Stimulated activated CD4-positive, alpha-beta T cell treated with anti-CD3 and anti-CD28 coated beads, Interleukin-15, amount 100 ng/mL, for 48 hours (primary cell): ENCODE data around the gene DLX4.

Experiments used
- DNase-seq, 2 donors: peaks; one replicate each; pipeline ENCODE4 v3.0.0-alpha.2; 2020; ENCODE audit warnings: low read depth in 2 of 2

DLX4 gene

DNA sequence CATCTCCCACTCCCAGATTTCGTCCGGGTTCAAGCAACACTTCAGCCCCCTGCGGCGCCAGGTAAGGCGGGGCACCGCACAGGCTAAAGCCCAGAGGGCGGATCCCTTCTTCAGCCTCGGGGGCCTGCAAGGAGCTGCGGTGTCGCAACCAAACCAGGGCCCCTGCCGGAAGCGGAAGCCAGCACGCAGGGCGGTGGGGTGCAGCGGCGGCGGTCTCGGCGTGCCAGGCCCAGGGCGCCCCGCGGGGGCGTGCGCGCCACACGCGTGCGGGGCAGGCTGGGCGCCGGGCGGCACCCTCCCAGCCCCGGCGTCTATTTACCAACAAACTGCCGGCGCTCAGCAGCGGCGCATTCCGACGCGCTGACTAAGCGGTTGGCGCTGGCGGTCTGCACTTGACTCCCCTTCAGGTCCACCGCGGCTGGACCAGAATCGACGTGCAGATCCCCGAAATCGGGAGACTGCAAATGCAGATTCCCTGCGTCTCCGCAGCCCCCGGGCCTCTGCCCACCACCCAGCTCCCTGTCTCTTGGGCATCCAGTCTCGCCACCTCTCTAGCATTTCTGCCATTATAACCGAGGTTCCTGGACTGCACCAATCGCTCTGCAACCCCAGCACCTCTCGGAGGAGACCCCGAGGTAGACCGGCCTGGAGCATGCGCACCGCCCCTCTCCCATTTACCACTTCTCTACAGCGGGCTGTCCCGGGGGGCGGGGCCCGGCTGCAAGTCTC lies 421 bp upstream of the DLX4 start:
- DNase-seq = peak; percentile 62

- DNase-seq = no peak
Measured at GRCh38 chr17:49969795-49970389, 902 bp downstream of the DLX4 start.

DNA sequence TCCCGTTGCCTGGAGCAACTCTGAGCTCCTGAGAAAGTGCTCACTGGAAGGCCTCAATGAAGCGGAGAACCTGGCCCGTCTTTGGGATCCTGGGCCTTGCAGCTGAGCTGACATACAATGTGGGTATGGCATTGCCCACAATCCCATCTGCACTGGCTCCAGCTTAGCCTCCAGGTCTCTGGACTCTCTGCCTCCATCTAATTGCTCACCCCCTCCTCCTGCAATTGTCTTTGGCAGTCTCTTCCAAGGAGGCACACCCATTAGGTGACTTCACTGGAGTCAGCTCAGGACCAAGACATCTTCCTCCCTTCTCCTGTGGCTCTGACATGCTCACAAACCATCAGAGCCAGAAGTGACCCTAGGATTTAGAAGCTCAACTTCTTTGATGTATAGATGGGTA lies 1.5 kb downstream of the DLX4 start:
- no peak for DNase-seq

- DNase-seq = no peak
Measured at GRCh38 chr17:49971199-49971847, 2.3 kb downstream of the DLX4 start.

DNA sequence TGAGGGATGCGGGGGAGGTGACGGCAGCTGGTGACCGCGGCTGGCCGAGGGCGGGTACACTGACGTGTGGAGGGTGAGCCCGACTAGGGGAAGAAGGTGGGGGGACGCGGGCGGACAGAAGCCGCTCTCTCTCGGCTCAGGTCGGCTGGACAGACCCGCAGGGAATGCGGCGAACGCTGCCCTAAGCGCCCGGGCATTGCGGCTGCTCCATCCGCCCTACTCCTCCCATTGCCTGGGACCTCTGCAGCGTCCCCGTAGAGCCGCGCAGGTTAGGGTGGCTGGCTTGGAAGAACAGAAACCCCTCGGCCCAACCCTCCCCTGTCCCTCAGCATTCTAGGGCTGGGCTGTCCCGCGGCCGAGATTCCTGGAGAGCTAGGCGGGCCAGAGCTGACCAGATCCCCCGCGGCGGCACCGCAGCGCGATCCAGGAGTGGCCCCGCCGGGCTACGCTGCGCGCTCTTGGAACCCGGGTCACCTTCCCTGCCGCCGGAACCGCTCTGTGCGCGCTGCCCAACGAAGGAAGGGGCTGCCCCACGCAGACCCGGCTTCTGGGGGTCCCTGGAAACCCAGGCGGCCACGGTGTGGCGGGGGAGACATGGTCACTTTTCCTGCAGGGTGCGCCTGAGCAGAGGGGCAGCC lies 3.0 kb downstream of the DLX4 start:
- DNase-seq = no peak

DNA sequence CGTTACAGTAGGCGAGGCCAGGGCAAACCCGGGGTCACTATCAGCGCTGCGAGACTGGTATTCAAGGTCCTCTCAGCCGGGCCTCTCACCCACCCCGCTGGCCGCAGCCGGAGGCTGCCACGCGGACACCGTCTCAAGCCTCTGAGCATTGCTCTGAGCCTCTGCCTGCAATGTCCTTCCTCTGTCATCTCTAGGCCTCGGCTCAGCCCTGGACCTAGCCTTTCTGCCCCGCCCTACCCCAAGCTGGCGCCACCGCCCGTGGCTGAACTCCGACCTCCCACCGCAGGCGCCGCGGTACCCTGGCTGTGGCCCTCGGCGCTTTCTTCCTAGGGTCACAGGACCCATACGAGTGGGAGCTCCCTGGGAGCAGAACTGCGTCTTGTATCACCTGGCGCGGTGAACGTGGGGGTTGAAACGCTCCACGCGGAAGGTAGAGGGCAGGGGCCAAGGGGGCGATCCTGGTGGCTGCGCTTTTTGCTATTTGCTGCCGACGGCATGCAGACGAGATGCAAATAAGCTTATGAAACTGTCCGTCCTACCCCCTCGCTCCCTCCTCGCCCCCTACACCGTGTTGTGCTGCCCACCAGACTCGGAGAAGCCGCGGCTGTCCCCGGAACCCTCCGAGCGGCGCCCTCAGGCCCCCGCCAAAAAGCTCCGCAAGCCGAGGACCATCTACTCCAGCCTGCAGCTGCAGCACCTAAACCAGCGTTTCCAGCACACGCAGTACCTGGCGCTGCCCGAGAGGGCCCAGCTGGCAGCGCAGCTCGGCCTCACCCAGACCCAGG lies 3.7 kb downstream of the DLX4 start:
- no peak for DNase-seq

DNA sequence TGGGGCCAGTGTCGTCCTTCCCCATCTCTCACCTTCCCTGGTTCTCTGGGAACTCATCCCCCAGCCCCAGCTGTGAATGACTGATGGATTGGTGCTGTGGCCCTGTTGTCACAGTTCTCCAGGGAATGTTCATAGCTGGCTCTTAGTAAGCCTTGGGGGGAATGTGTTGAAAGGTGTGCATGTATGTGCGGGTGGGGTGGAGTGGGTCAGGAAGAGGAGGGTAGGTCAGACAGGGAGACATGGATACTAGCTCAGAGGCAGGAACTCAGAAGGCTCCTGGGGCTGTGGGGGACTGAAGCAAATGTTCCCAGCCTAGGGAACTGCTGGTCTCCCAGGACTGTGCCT lies 4.3 kb downstream of the DLX4 start:
- DNase-seq = no peak

DNA sequence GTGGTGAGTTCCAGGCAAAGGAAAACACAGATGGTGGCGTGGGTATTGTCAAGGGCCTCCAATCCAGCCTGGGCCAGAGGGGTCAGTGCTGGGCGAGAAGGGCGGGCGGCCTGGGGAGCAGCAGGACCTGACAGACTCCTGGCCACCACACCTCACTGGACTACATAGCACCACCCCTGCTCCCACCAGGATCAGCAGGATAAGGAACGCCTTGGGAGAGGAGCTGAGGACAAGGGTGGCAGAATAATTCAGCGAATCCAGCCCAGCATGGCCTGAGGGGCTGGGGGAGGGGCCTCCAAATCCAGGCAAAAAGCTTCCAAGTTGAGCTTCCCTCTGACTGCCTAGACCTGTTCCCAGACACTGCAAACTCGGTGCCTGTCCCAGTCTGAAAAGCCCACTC lies 6.5 kb downstream of the DLX4 start:
- DNase-seq = no peak

DNA sequence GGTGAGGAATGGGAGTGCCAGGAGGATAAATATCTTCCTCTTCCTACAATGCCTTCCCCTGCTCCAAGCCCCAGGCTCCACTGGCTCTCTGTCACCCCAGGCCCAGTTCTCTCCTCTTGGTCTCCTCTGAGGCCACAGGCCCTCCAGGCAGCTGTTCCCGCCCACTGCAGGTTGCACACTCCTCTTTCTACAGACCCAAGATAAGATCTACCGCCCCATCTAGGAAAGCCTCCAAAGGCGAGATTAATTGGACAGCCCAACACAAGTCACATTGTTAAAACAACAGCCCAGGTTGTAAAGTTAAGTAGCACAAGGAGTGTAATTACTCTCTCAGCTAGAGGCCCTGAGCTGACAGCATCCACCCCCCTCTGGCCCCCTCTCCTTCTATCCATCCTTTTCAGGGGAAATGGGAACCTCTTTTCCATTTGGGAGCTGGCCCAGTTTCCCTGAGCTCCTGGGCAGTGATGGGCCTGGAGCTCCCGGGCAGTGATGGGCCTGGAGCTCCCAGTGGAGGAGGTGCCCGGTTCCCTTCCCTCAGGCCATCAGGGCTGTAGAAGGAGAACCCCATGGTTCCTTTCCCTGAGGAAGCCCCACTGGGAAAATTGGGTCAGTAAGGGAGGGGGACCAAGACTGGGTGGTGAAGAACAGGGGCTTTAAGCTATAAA lies 7.3 kb downstream of the DLX4 start:
- no peak for DNase-seq

- no peak for DNase-seq
Measured at GRCh38 chr17:49976828-49977202, 7.8 kb downstream of the DLX4 start.

DNA sequence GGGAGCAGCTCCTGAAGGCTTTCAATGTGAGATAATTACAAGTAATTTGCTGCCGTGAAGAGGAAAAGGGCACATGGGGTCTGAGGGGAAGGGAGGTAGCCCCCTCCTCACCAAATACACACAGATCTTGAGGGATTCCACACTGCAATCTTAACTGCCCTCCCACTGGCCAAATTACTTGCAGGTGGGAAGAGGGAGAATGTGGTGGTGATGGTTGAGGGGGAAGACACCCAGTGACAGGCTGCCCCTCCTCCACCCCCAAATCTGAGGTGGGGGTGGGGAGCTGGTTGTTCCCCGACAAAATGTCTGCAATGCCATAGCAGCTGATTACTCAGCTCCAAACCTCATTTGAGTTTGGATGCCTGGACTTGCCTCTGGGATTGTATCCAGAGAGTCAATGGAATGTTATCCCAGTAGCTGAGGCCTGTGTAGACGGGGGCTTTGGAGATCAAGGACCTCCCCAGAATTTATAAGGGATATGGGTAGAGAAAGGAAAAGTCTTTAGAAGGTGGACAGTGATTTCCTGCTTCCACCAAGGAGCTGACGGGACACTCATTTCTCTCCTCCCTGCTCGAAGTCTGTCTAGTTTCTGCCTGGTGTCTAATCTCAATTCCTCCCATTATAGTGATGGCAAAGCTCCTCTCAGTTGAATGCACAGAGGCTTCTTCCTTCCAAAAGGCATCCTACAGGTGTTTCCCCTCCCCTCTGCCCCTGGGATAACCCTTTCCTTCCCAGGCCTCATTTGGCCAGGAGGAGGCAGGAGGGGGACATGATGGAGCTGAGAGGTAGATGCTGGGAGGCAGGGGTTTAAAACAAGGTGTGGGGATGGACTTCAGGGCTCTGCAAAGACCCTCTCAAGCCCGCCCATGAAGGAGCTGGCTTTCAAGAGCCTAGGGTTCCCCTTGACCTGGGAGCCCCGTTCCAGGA lies 8.7 kb downstream of the DLX4 start:
- DNase-seq = no peak

DNA sequence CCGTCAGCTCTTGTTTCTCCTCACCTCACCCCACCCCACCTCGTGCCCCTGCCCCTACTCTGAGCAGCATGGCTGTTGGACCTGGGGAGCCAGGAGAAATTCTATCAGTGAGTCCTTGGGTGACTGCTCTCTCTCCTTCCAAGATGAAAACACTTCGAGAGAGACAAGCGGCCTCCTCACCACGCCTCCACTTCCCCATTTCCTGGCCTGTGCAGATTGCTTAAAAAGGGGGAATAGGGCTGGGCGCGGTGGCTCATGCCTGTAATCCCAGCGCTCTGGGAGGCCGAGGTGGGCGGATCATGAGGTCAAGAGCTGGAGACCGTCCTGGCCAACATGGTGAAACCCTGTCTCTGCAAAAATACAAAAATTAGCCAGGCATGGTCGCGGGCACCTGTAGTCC lies 9.5 kb downstream of the DLX4 start:
- DNase-seq = no peak

DNA sequence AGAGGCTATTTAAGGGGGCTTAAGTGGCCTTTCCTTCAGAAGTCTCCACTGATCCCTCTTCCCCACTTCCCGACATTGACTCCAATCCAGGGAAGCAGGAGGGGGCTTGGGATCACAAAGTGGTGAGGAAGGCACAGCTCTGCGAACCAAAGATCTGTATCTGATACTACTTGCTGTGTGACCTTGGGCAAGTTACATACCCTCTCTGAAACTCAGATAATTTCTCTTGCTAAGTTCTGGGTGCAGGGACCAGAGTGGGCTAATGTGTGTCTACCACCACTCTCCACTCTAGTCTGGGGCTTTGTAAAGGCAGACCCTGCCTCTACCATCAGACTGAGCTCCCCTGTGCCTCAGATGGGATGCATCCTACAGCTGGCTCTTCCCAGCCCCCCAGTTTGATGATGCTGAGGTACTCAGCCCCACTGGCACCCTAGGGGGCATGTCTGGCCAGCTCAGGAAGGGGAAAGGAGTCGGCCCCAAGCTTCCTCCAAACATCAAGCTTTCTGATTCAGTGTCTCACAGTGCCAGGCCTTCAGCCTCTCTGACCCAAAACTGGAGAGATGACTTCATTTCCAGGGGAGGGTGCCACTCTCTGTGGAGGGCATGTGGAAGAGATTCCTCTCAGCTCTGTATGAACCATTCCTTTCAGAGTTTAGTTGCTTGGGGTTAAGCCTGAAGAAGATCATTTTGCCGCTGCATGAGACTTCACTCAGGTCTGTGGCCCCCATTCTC lies 10.9 kb downstream of the DLX4 start:
- no peak for DNase-seq

DNA sequence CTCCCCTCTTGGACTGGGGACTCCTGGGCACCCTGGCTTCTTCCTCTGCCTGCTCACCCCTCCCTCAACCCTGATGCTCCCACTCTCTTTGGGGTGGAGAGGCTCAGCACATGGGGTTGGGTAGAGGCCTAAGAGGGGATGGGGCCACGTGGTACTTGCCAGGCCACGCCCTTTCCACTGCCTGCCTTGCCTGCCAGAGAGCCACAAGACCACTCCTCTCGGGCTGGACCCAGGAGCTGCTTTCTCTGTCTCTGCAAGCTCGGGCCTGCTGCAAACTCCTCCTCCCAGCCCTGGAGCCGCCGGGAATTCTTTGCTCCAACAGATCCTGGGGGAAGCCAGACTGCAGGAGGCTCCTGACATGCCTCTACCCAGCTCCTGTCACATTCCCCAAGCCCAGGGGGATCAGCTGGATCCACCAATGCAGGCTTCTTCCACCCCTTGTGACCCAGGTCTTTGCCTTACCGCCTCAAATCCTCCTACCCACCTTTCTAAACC lies 11.8 kb downstream of the DLX4 start:
- DNase-seq = no peak

DNA sequence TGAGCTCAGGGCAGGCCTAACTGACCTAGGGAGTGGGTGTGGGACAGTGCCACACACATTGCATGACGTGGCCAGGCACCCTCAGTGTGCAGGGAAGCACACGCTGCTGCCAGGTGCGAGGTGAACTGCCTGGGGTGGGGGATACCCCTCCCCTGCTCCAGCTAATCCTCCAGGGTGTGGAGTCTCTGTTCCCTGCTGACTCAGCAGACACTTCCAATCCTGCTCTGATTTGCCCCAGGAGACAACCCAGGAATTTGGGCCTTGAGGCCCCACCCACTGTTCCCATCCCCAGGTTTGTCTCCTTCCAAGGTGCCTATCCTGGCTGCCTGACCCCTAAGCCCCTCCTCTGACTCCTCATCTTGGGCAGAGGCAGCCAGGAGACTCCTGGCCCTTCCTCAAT lies 15.3 kb downstream of the DLX4 start:
- DNase-seq = no peak

- no peak for DNase-seq
Measured at GRCh38 chr17:49984776-49985175, 15.8 kb downstream of the DLX4 start.

DNA sequence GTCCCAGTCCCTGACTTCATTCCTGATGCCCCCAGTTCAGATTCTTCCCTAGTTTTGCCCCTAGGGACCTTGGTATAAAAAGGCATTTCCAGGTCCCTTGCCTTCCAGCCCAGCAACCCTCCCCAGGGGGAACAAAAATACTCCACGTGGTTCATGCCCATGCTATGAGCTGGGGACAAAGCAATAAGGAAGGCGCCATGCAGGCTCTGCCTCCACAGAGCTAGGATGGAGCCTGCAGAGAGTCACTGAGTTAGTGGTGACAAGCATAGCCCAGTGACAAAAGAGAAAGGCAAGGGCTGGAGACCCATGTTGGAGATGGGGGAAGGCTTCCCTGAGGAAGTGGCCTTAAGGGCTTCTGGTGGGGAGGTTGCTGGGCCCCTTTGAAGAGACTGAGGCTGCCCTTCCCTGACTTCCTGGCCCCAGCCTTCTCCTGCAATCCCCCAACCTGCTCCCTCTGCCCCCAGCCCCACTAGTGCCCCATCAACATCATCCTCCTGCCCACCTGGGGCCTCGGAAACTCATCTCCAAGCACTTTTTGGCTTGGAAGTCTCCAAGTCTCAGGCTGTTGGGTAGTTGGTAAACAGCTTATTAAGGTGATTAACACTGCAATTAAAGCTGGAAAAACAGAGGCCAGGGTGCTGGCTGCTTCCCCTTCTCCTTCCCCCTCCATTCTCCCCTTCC lies 16.5 kb downstream of the DLX4 start:
- no peak for DNase-seq

DNA sequence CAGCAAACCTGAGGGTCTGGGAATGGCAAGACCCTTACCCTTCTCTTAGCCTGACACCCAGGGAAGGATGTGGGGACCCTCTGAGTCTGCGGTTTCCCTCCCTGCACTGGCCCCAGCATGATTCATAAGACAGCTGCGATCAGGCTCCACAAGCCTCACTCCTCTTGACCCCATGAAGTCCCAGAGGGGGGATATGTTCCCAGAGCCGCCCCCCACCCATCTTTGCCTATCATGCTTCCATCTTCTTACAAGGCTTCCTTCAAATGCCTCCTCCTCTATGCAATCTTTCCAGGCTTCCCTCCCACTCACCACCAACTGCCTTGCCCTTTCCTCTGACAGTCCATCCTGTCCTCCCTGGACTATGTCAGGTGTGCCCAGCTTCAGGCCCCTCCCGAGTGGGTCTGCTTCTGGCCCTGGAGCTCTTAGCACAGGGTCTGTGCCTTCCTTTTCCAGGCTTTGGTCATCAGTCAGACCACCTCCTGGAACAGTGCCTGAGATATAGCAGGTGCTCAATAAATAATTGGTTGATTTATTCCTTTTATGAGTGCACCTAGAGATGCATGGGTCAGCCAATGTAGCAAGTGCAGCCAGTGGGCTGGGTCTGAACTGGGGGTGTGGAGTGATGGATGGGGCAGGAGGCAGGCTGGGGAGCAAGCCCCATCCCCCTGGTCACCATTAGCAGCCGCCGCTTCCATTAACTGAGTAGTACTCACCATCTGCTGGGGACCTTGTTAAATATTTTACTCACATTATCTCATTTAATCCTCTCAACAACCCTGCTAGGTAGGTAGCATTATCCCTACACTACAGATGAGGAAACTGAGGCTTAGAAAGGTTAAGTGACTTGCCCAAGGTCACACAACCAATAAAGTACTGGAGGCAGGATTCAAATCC lies 17.7 kb downstream of the DLX4 start:
- DNase-seq = no peak
